Measurements from ENCODE around the gene FOXN1. TPM values are rescaled to one million over a fixed set of nuclear protein-coding genes. Genes with fewer than 3 reads are reported as not detected.

The FOXN1 gene
- total and polyA plus RNA-seq, 10 of the 15 experiments (the other 5 are each of a cell fraction or from before 2014, with no cell fraction given), result not detected

DNA sequence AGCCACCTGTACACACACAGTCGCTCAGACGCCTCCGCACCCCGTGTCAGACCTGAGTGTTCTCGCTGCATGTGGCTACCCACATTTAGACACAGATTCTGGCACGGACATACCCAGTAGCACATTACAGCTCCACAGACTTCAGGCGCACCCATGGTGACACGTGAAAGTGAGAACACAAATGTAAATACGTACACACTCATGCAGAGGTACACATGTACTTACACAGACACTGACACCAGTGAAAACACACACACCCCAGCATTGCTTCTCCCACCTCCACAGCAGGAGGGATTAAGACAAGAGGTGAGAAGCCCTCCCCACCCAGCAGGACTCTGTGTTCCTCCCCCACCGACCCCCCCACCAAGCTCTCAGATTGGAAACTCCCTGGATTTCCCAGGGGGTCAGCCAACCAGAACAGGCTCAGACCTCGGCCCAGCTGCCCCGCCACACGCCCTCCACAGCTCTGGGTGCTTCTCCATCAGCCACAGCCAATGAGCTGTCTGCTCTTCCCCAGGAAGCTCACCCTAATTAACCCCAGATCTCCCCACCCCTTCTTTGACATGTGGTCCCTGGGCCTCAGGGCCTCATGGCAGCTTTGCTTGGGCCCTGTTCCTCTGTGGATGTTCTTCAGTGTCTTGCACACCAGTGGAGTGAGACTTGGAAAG lies 5.3 kb upstream of the FOXN1 start (continued):
- TF ChIP-seq, protein P1, sequence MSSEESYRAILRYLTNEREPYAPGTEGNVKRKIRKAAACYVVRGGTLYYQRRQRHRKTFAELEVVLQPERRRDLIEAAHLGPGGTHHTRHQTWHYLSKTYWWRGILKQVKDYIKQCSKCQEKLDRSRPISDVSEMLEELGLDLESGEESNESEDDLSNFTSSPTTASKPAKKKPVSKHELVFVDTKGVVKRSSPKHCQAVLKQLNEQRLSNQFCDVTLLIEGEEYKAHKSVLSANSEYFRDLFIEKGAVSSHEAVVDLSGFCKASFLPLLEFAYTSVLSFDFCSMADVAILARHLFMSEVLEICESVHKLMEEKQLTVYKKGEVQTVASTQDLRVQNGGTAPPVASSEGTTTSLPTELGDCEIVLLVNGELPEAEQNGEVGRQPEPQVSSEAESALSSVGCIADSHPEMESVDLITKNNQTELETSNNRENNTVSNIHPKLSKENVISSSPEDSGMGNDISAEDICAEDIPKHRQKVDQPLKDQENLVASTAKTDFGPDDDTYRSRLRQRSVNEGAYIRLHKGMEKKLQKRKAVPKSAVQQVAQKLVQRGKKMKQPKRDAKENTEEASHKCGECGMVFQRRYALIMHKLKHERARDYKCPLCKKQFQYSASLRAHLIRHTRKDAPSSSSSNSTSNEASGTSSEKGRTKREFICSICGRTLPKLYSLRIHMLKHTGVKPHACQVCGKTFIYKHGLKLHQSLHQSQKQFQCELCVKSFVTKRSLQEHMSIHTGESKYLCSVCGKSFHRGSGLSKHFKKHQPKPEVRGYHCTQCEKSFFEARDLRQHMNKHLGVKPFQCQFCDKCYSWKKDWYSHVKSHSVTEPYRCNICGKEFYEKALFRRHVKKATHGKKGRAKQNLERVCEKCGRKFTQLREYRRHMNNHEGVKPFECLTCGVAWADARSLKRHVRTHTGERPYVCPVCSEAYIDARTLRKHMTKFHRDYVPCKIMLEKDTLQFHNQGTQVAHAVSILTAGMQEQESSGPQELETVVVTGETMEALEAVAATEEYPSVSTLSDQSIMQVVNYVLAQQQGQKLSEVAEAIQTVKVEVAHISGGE (CRISPR knock-in tag; IDR thresholded peaks at IDR 0.05), result no peak
- peak; percentile 80 for TF ChIP-seq RELA (IDR thresholded peaks at IDR 0.05; ENCODE audit: borderline replicate concordance, partially characterized antibody)
- peak; percentile 76; the same call in 1 of the 2 replicates for TF ChIP-seq YY1 (IDR thresholded peaks at IDR 0.05; ENCODE audit: low read depth, low read length)
- TF ChIP-seq, protein P2, sequence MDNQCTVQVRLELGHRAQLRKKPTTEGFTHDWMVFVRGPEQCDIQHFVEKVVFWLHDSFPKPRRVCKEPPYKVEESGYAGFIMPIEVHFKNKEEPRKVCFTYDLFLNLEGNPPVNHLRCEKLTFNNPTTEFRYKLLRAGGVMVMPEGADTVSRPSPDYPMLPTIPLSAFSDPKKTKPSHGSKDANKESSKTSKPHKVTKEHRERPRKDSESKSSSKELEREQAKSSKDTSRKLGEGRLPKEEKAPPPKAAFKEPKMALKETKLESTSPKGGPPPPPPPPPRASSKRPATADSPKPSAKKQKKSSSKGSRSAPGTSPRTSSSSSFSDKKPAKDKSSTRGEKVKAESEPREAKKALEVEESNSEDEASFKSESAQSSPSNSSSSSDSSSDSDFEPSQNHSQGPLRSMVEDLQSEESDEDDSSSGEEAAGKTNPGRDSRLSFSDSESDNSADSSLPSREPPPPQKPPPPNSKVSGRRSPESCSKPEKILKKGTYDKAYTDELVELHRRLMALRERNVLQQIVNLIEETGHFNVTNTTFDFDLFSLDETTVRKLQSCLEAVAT (IDR thresholded peaks at IDR 0.05), result 0 out of 2 replicates have a peak, but pooled peaks have one; percentile 6
- peak; percentile 40; the same call in 1 of the 2 replicates for TF ChIP-seq FOXM1 (IDR thresholded peaks at IDR 0.05; ENCODE audit: low read depth, low read length)
- peak; percentile 44 to 79; a peak in 3 of 4 replicates for TF ChIP-seq BHLHE40 (IDR thresholded peaks at IDR 0.05; ENCODE audit: borderline replicate concordance in 1 of 2, low read depth in 2 of 2, low read length in 1 of 2)
- peak; percentile 71 for TF ChIP-seq POLR2AphosphoS5 (IDR thresholded peaks at IDR 0.05; ENCODE audit: low read length)
- no peak for TF ChIP-seq CHD1 (IDR thresholded peaks at IDR 0.05; ENCODE audit: low read depth, low read length)
- no peak for TF ChIP-seq BRCA1 (IDR thresholded peaks at IDR 0.05; ENCODE audit: low read depth, low read length)
- TF ChIP-seq SRF (IDR thresholded peaks at IDR 0.05; ENCODE audit: low read depth in 2 of 2, low read length in 2 of 2), result no peak
- TF ChIP-seq MEF2B (IDR thresholded peaks at IDR 0.05; ENCODE audit: partially characterized antibody, poor library complexity, severe bottlenecking), result peak; percentile 66
- no peak for TF ChIP-seq EGR1 (IDR thresholded peaks at IDR 0.05; ENCODE audit: borderline replicate concordance in 1 of 2, low read depth in 2 of 2, low read length in 2 of 2)
- TF ChIP-seq NR2C1 (IDR thresholded peaks at IDR 0.05), result peak; percentile 50; the same call in 1 of the 2 replicates
- TF ChIP-seq, protein P3, sequence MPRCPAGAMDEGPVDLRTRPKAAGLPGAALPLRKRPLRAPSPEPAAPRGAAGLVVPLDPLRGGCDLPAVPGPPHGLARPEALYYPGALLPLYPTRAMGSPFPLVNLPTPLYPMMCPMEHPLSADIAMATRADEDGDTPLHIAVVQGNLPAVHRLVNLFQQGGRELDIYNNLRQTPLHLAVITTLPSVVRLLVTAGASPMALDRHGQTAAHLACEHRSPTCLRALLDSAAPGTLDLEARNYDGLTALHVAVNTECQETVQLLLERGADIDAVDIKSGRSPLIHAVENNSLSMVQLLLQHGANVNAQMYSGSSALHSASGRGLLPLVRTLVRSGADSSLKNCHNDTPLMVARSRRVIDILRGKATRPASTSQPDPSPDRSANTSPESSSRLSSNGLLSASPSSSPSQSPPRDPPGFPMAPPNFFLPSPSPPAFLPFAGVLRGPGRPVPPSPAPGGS (IDR thresholded peaks at IDR 0.05; ENCODE audit: borderline replicate concordance, insufficient read depth, low read depth, low read length, poor library complexity, severe bottlenecking), result peak; percentile 42
- TF ChIP-seq, protein P4, sequence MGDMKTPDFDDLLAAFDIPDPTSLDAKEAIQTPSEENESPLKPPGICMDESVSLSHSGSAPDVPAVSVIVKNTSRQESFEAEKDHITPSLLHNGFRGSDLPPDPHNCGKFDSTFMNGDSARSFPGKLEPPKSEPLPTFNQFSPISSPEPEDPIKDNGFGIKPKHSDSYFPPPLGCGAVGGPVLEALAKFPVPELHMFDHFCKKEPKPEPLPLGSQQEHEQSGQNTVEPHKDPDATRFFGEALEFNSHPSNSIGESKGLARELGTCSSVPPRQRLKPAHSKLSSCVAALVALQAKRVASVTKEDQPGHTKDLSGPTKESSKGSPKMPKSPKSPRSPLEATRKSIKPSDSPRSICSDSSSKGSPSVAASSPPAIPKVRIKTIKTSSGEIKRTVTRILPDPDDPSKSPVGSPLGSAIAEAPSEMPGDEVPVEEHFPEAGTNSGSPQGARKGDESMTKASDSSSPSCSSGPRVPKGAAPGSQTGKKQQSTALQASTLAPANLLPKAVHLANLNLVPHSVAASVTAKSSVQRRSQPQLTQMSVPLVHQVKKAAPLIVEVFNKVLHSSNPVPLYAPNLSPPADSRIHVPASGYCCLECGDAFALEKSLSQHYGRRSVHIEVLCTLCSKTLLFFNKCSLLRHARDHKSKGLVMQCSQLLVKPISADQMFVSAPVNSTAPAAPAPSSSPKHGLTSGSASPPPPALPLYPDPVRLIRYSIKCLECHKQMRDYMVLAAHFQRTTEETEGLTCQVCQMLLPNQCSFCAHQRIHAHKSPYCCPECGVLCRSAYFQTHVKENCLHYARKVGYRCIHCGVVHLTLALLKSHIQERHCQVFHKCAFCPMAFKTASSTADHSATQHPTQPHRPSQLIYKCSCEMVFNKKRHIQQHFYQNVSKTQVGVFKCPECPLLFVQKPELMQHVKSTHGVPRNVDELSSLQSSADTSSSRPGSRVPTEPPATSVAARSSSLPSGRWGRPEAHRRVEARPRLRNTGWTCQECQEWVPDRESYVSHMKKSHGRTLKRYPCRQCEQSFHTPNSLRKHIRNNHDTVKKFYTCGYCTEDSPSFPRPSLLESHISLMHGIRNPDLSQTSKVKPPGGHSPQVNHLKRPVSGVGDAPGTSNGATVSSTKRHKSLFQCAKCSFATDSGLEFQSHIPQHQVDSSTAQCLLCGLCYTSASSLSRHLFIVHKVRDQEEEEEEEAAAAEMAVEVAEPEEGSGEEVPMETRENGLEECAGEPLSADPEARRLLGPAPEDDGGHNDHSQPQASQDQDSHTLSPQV (IDR thresholded peaks at IDR 0.05), result no peak
- TF ChIP-seq TAF1 (IDR thresholded peaks at IDR 0.05; ENCODE audit: borderline replicate concordance, low read depth, low read length), result no peak; the same call in 1 of the 2 replicates
- peak; percentile 43; the same call in 1 of the 2 replicates for TF ChIP-seq MXI1 (IDR thresholded peaks at IDR 0.05; ENCODE audit: low read depth, low read length)

Data from GM12878 (cell line).